HG03159 (cell line): ENCODE results near the gene CNP.
"Not testable (repeated sequence)": the region's sequence is repeated elsewhere in the genome, so short reads cannot be mapped to it uniquely, and the experiment has no call there.

Experiments used
- ATAC-seq: cut with Tn5 transposase; IDR thresholded peaks from one replicate; pipeline ENCODE4 v1.9.1; 2021; ENCODE audit warnings: mild to moderate bottlenecking, moderate library complexity; ENCODE audit not compliant: unreplicated experiment

The CNP gene

GRCh38 chr17:41966463-41967140 lies at the start of gene CNP:
CNP (plus strand) TSS chr17:41966795; CDS start chr17:41966885, 90 bp downstream.
- ATAC-seq: peak; percentile 73

- no peak for ATAC-seq
Measured at GRCh38 chr17:41917192-41917591, 49.4 kb upstream of the CNP start.

- peak; percentile 3 for ATAC-seq
Measured at GRCh38 chr17:41917679-41918313, 48.8 kb upstream of the CNP start.

- ATAC-seq: peak; percentile 91
Measured at GRCh38 chr17:41918314-41919164, 48.1 kb upstream of the CNP start, which contains the start of gene ACLY. ACLY (minus strand) TSS chr17:41918951; CDS start chr17:41913873, 5,078 bp downstream.

- peak; percentile 9 for ATAC-seq
Measured at GRCh38 chr17:41919165-41919817, 47.3 kb upstream of the CNP start.

GRCh38 chr17:41919840-41920579 lies 46.6 kb upstream of the CNP start:
- ATAC-seq: no peak

GRCh38 chr17:41920580-41920955 lies 46.0 kb upstream of the CNP start:
- ATAC-seq: no peak

- ATAC-seq: no peak
Measured at GRCh38 chr17:41925991-41926590, 40.5 kb upstream of the CNP start.

GRCh38 chr17:41928693-41929251 lies 37.8 kb upstream of the CNP start:
- ATAC-seq: no peak

- peak; percentile 90 for ATAC-seq
Measured at GRCh38 chr17:41930009-41930832, 36.4 kb upstream of the CNP start, which contains the start of gene ODAD4. ODAD4 (plus strand) TSS chr17:41930617; CDS start chr17:41930724, 107 bp downstream.

GRCh38 chr17:41930833-41931156 lies 35.8 kb upstream of the CNP start:
- peak; percentile 32 for ATAC-seq

GRCh38 chr17:41931715-41932114 lies 34.9 kb upstream of the CNP start:
- ATAC-seq: not testable (repeated sequence)

- no peak for ATAC-seq
Measured at GRCh38 chr17:41932816-41933389, 33.7 kb upstream of the CNP start.

- no peak for ATAC-seq
Measured at GRCh38 chr17:41935641-41936040, 31.0 kb upstream of the CNP start.

- ATAC-seq: no peak
Measured at GRCh38 chr17:41937970-41938954, 28.3 kb upstream of the CNP start.

- ATAC-seq: no peak
Measured at GRCh38 chr17:41939044-41939692, 27.4 kb upstream of the CNP start.

- no peak for ATAC-seq
Measured at GRCh38 chr17:41939693-41940090, 26.9 kb upstream of the CNP start.
